Gastroesophageal sphincter (tissue), 3 donors: Measurements from ENCODE around the gene MYOCD.

ENCODE experiments used
- CTCF ChIP-seq, 4 experiments: fragments of 200-600 bp in 2 of 4; fragments of 450-650 bp in 2 of 4; sonication (generic) in 1 of 4; IDR thresholded peaks; one replicate each; pipeline ENCODE4 v1.5.1; 2017 to 2019; ENCODE audit warnings: antibody characterized with exemption in 4 of 4, mild to moderate bottlenecking in 2 of 4, moderate library complexity in 2 of 4
- POLR2AphosphoS5 ChIP-seq: sonication (generic); formaldehyde crosslinking; IDR thresholded peaks from one replicate; pipeline ENCODE4 v1.6.1; 2017; ENCODE audit warnings: antibody characterized with exemption

DNA sequence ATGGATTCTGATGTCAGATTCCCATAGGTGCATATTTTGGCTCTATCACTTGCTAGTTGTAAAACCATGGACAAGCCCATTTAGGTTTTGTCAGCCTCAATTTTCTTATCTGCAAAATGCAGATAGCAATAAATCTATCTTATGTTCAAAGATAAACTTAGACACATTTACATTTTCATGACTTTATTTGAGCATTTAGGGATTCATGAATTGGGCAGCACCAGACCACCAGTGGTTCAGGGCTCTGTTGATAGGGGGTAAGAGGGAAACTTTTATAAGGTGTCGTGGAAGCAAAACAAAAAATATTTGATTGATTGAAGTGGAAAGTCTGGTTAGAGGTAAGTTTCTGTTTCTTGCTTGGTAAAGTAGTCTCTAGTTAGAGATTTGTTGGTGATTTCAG lies 140.9 kb downstream of the MYOCD start:
- TF ChIP-seq CTCF (IDR thresholded peaks at IDR 0.05) = no peak
- no peak for TF ChIP-seq POLR2AphosphoS5
